Measurements from ENCODE around the gene RAB15. TPM values are rescaled to one million over a fixed set of nuclear protein-coding genes. Genes with fewer than 3 reads are reported as not detected.

Gene RAB15
- total RNA-seq, 1 experiment from 2014 or later, result 0.28 TPM

GRCh38 chr14:64963611-64964010 lies 8.5 kb downstream of the RAB15 start:
- H3K27me3 Mint-ChIP-seq (ENCODE audit: insufficient read depth, unreplicated experiment), result no peaks in the 10 kb centered on the region
- intact Hi-C loops (cut with micrococcal nuclease), result no loop called here
- BruUV-seq (replicated peaks), result no TSS peak
- no peak overlapping the region for H3K27ac Mint-ChIP-seq (ENCODE audit: low read depth, unreplicated experiment)
- H3K9me3 Mint-ChIP-seq (ENCODE audit: unreplicated experiment), result no peaks in the 10 kb centered on the region
- H3K4me1 Mint-ChIP-seq (ENCODE audit: insufficient read depth, unreplicated experiment), result no peaks in the 10 kb centered on the region
- no peak overlapping the region for H3K4me3 Mint-ChIP-seq (ENCODE audit: unreplicated experiment)
- no peak for TF ChIP-seq CTCF (IDR thresholded peaks at IDR 0.05; ENCODE audit: unreplicated experiment)
- no peak for DNase-seq (ENCODE audit: unreplicated experiment)
- H3K36me3 Mint-ChIP-seq (ENCODE audit: insufficient read depth, unreplicated experiment), result no peaks in the 10 kb centered on the region
- ChIA-PET CTCF (interaction anchor here (0.6 kb wide), 1 partner anchor 115 kb away, joined by 3 read pairs; no protein-coding TSS in a partner anchor), POLR2A (no interaction called here)

GRCh38 chr14:64960762-64961276 lies 11.3 kb downstream of the RAB15 start:
- Mint-ChIP-seq H3K4me1 (ENCODE audit: insufficient read depth, unreplicated experiment) (no peaks in the 10 kb centered on the region), H3K27me3 (ENCODE audit: insufficient read depth, unreplicated experiment) (no peaks in the 10 kb centered on the region), H3K9me3 (ENCODE audit: unreplicated experiment) (no peaks in the 10 kb centered on the region), H3K27ac (ENCODE audit: low read depth, unreplicated experiment) (no peak overlapping the region), H3K4me3 (ENCODE audit: unreplicated experiment) (no peak overlapping the region), H3K36me3 (ENCODE audit: insufficient read depth, unreplicated experiment) (no peaks in the 10 kb centered on the region)
- intact Hi-C loops (cut with micrococcal nuclease), result no loop called here
- BruUV-seq (replicated peaks), result no TSS peak
- ChIA-PET POLR2A (interaction anchor here (1.0 kb wide), 1 partner anchor 26 kb away, joined by 3 read pairs; no protein-coding TSS in a partner anchor), CTCF (interaction anchor here (0.7 kb wide), 2 partner anchors 22 to 95 kb away, joined by 3 read pairs; no protein-coding TSS in a partner anchor)
- DNase-seq (ENCODE audit: unreplicated experiment), result no peak
- no peak for TF ChIP-seq CTCF (IDR thresholded peaks at IDR 0.05; ENCODE audit: unreplicated experiment)

DNA sequence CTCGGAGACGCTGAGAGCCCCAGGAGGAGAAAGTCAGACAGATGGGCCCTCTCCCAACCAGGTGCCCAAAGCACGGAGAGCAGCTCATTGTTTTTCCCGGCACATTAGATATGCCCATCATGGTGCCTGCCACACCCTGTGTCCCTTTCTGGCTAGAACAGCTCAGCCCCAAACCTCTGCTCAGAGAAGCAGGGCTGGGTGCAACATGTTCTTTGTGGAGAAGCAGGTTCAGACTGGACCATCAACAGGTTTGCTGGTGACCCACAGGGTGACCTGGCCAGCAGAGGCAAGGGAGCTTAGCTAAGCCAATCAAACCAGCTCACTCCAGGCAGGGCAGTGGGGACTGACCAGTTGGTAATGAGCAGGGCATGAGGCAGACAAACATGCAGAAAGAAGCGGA lies 13.4 kb downstream of the RAB15 start:
- no TSS peak for BruUV-seq (replicated peaks)
- no peaks in the 10 kb centered on the region for H3K9me3 Mint-ChIP-seq (ENCODE audit: unreplicated experiment)

GRCh38 chr14:64958201-64958600 lies 13.9 kb downstream of the RAB15 start:
- Mint-ChIP-seq H3K4me1 (ENCODE audit: insufficient read depth, unreplicated experiment) (no peaks in the 10 kb centered on the region), H3K27me3 (ENCODE audit: insufficient read depth, unreplicated experiment) (no peaks in the 10 kb centered on the region), H3K36me3 (ENCODE audit: insufficient read depth, unreplicated experiment) (no peaks in the 10 kb centered on the region), H3K27ac (ENCODE audit: low read depth, unreplicated experiment) (no peak overlapping the region), H3K4me3 (ENCODE audit: unreplicated experiment) (no peak overlapping the region), H3K9me3 (ENCODE audit: unreplicated experiment) (no peaks in the 10 kb centered on the region)
- POLR2A ChIA-PET, result no interaction called here
- DNase-seq (ENCODE audit: unreplicated experiment), result no peak
- CTCF ChIA-PET, result interaction anchor here (0.5 to 1.8 kb wide), 5 partner anchors 13 to 73 kb away, joined by 3 to 7 read pairs (median 3); no protein-coding TSS in a partner anchor
- intact Hi-C loops (cut with micrococcal nuclease), result no loop called here
- no peak for TF ChIP-seq CTCF (IDR thresholded peaks at IDR 0.05; ENCODE audit: unreplicated experiment)
- no TSS peak for BruUV-seq (replicated peaks)

More for the DNA sequence above, 13.4 kb downstream of the RAB15 start:
- H3K27me3 Mint-ChIP-seq (ENCODE audit: insufficient read depth, unreplicated experiment), result no peaks in the 10 kb centered on the region
- CTCF ChIA-PET, result interaction anchor here (0.5 to 1.8 kb wide), 5 partner anchors 10 to 389 kb away, joined by 3 to 7 read pairs (median 3); no protein-coding TSS in a partner anchor
- TF ChIP-seq CTCF (IDR thresholded peaks at IDR 0.05; ENCODE audit: unreplicated experiment), result no peak
- H3K4me1 Mint-ChIP-seq (ENCODE audit: insufficient read depth, unreplicated experiment), result no peaks in the 10 kb centered on the region
- H3K27ac Mint-ChIP-seq (ENCODE audit: low read depth, unreplicated experiment), result no peak overlapping the region
- H3K36me3 Mint-ChIP-seq (ENCODE audit: insufficient read depth, unreplicated experiment), result no peaks in the 10 kb centered on the region
- intact Hi-C loops (cut with micrococcal nuclease), result no loop called here
- POLR2A ChIA-PET, result no interaction called here
- H3K4me3 Mint-ChIP-seq (ENCODE audit: unreplicated experiment), result no peak overlapping the region
- DNase-seq (ENCODE audit: unreplicated experiment), result no peak

All from MCF 10A (cell line).